Mammary microvascular endothelial cell (primary cell): ENCODE measurements around the gene DUOX2. TPM values are rescaled to one million over a fixed set of nuclear protein-coding genes. Genes with fewer than 3 reads are reported as not detected.

Experiments used
- total RNA-seq: library from RNA; depleted of rRNA; stranded (reverse); fragments of >200 nt; gene quantifications from 2 replicates; pipeline ENCODE4 v1.2.3, GENCODE V29; 2015

The DUOX2 gene
- total RNA-seq: not detected in 2 replicates

GRCh38 chr15:45114076-45114750 is at the start of gene DUOX2, which contains the start of gene DUOXA2:
Gene DUOX2 (minus strand): TSS chr15:45114172. CDS start chr15:45113411, 761 bp downstream.
Gene DUOXA2 (plus strand): TSS chr15:45114326. CDS start chr15:45114606, 280 bp downstream.

GRCh38 chr15:45129651-45130129 is 15.7 kb upstream of the DUOX2 start, which contains the start of the genes DUOX1 and DUOXA1:
Gene DUOX1 (plus strand): TSS chr15:45129994. CDS start chr15:45131967, 1,973 bp downstream.
Gene DUOXA1 (minus strand): TSS chr15:45129879. CDS start chr15:45123014, 6,865 bp downstream.

Other genes starting within 250 kb of the DUOX2 start
- not detected in 2 replicates for gene TERB2, start 157.5 kb downstream of the DUOX2 start, total RNA-seq
- gene SORD, start 91.0 kb downstream of the DUOX2 start, total RNA-seq: 16.7 and 16.9 TPM in 2 replicates
- not detected in 2 replicates for gene DUOXA2, start 154 bp upstream of the DUOX2 start, total RNA-seq
- gene DUOXA1, start 15.7 kb upstream of the DUOX2 start, total RNA-seq: not detected in 2 replicates
- not detected in 2 replicates for gene DUOX1, start 15.8 kb upstream of the DUOX2 start, total RNA-seq
- 0.64 TPM in 1 of 2 replicates, not detected in the other for gene SHF, start 73.8 kb upstream of the DUOX2 start, total RNA-seq
- not detected in 2 replicates for gene SLC28A2, start 138.1 kb upstream of the DUOX2 start, total RNA-seq